ENCODE measurements around the gene MTR.
"Not testable (repeated sequence)": the region's sequence is repeated elsewhere in the genome, so short reads cannot be mapped to it uniquely, and the experiment has no call there.

DNA sequence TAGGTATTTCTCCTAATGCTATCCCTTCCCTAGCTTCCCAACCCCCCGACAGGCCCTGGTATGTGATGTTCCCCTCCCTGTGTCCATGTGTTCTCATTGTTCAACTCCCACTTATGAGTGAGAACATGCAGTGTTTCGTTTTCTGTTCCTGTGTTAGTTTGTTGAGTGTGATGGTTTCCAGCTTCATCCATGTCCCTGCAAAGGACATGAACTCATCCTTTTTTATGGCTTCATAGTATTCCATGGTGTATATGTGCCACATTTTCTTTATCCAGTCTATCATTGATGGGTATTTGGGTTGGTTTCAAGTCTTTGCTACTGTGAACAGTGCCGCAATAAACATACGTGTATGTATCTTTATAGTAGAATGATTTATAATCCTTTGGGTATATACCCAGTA is 61.6 kb downstream of the MTR start:
- TF ChIP-seq CTCF (IDR thresholded peaks at IDR 0.05; ENCODE audit: low read length); EZH2 (IDR thresholded peaks at IDR 0.05; ENCODE audit: borderline replicate concordance, low read length): not testable (repeated sequence)
